H9 (cell line): ENCODE results near the gene TMEFF2. TPM values are rescaled to one million over a fixed set of nuclear protein-coding genes. Genes with fewer than 3 reads are reported as not detected.

Experiments
- DNase-seq: peaks from one replicate; pipeline ENCODE4 v3.0.0-alpha.2; 2017
- H2AFZ ChIP-seq: one replicate; pipeline ENCODE4 v1.6.1; 2013; ENCODE audit warnings: mild to moderate bottlenecking, low read length, control low read depth, moderate library complexity
- H2AK5ac ChIP-seq: 2 replicates; pipeline ENCODE4 v1.6.1; 2013; ENCODE audit warnings: low read length, control low read depth, mixed read lengths; ENCODE audit not compliant: insufficient read length
- H2BK120ac ChIP-seq: one replicate; pipeline ENCODE4 v1.6.1; 2013; ENCODE audit warnings: low read depth, mild to moderate bottlenecking, low read length, control low read depth, inconsistent platforms; ENCODE audit not compliant: poor library complexity, severe bottlenecking
- H2BK12ac ChIP-seq: 2 replicates; pipeline ENCODE4 v1.6.1; 2013; ENCODE audit warnings: low read length, control low read depth, mixed read lengths, low read depth; ENCODE audit not compliant: insufficient read length
- H2BK15ac ChIP-seq: 2 replicates; pipeline ENCODE4 v1.6.1; 2013; ENCODE audit warnings: low read depth, low read length, control low read depth
- H2BK20ac ChIP-seq: one replicate; pipeline ENCODE4 v1.6.1; 2013; ENCODE audit warnings: low read depth, mild to moderate bottlenecking, low read length, control low read depth, inconsistent platforms; ENCODE audit not compliant: poor library complexity, severe bottlenecking
- H2BK5ac ChIP-seq: 2 replicates; pipeline ENCODE4 v1.6.1; 2013; ENCODE audit warnings: low read length, control low read depth, mixed read lengths; ENCODE audit not compliant: insufficient read length
- H3K14ac ChIP-seq: 2 replicates; pipeline ENCODE4 v1.6.1; 2013; ENCODE audit warnings: low read length, control low read depth; ENCODE audit not compliant: insufficient read depth
- H3K18ac ChIP-seq: 2 replicates; pipeline ENCODE4 v1.6.1; 2013; ENCODE audit warnings: low read depth, mild to moderate bottlenecking, mixed read lengths, low read length, control low read depth; ENCODE audit not compliant: insufficient read length
- H3K23ac ChIP-seq: 2 replicates; pipeline ENCODE4 v1.6.1; 2013; ENCODE audit warnings: low read length, control low read depth, mixed read lengths, low read depth; ENCODE audit not compliant: insufficient read length
- H3K23me2 ChIP-seq: 2 replicates; pipeline ENCODE4 v1.6.1; 2013; ENCODE audit warnings: low read depth, mild to moderate bottlenecking, mixed read lengths, low read length, control low read depth; ENCODE audit not compliant: insufficient read length, poor library complexity, severe bottlenecking
- H3K27ac ChIP-seq: 2 replicates; pipeline ENCODE4 v1.5.1; 2013; ENCODE audit warnings: low read length, control low read depth, mixed read lengths, low read depth; ENCODE audit not compliant: insufficient read length
- H3K27me3 ChIP-seq: 2 replicates; pipeline ENCODE4 v1.6.1; 2013; ENCODE audit warnings: low read length, control low read depth, inconsistent platforms; ENCODE audit not compliant: insufficient read depth
- H3K4ac ChIP-seq: 2 replicates; pipeline ENCODE4 v1.6.1; 2013; ENCODE audit warnings: low read depth, mild to moderate bottlenecking, control low read depth, inconsistent platforms, low read length, moderate library complexity
- H3K4me1 ChIP-seq: 2 replicates; pipeline ENCODE4 v1.6.1; 2013; ENCODE audit warnings: low read length, control low read depth, inconsistent platforms; ENCODE audit not compliant: insufficient read depth
- H3K4me2 ChIP-seq: 2 replicates; pipeline ENCODE4 v1.6.1; 2013; ENCODE audit warnings: low read length, control low read depth, mixed read lengths; ENCODE audit not compliant: insufficient read length, insufficient read depth
- H3K56ac ChIP-seq: 2 replicates; pipeline ENCODE4 v1.6.1; 2013; ENCODE audit warnings: low read depth, mild to moderate bottlenecking, mixed read lengths, low read length, control low read depth; ENCODE audit not compliant: insufficient read length
- H3K79me1 ChIP-seq: 2 replicates; pipeline ENCODE4 v1.6.1; 2013; ENCODE audit warnings: low read depth, mild to moderate bottlenecking, moderate library complexity, low read length, control low read depth, inconsistent platforms; ENCODE audit not compliant: insufficient read depth, poor library complexity, severe bottlenecking
- H3K79me2 ChIP-seq: 2 replicates; pipeline ENCODE4 v1.6.1; 2013; ENCODE audit warnings: low read length, control low read depth, inconsistent platforms; ENCODE audit not compliant: insufficient read depth
- H3K9ac ChIP-seq: 2 replicates; pipeline ENCODE4 v1.6.1; 2013; ENCODE audit warnings: low read length, control low read depth, mixed read lengths; ENCODE audit not compliant: insufficient read length; ENCODE audit errors: extremely low read depth
- H3K9me3 ChIP-seq: one replicate; pipeline ENCODE4 v1.6.1; 2013; ENCODE audit warnings: low read depth, low read length, inconsistent platforms; ENCODE audit not compliant: control insufficient read depth
- H3T11ph ChIP-seq: one replicate; pipeline ENCODE4 v1.6.1; 2013; ENCODE audit warnings: mild to moderate bottlenecking, low read length, control low read depth, inconsistent platforms
- H4K20me1 ChIP-seq: one replicate; pipeline ENCODE4 v1.6.1; 2013; ENCODE audit not compliant: control insufficient read depth, insufficient read length, insufficient read depth
- H4K5ac ChIP-seq: 2 replicates; pipeline ENCODE4 v1.6.1; 2013; ENCODE audit warnings: low read depth, mild to moderate bottlenecking, mixed read lengths, low read length, control low read depth; ENCODE audit not compliant: insufficient read length
- H4K8ac ChIP-seq: replicated peaks from 2 replicates; pipeline ENCODE4 v1.6.1; 2013; ENCODE audit warnings: low read length, control low read depth, mixed read lengths, low read depth; ENCODE audit not compliant: insufficient read length
- H4K91ac ChIP-seq: 2 replicates; pipeline ENCODE4 v1.6.1; 2013; ENCODE audit warnings: low read depth, mild to moderate bottlenecking, moderate library complexity, mixed read lengths, low read length, control low read depth; ENCODE audit not compliant: insufficient read length
- H3K27ac Mint-ChIP-seq, 3 experiments: 2 replicates in 2 of 3; 3 replicates in 1 of 3; pipeline ENCODE4 v1.8.0; 2020 to 2021; ENCODE audit warnings: mixed read lengths in 3 of 3, mild to moderate bottlenecking in 1 of 3, moderate library complexity in 1 of 3
- H3K27me3 Mint-ChIP-seq: 2 replicates; pipeline ENCODE4 v1.8.0; 2021; ENCODE audit warnings: low read depth, mild to moderate bottlenecking, moderate library complexity, mixed read lengths
- H3K36me3 Mint-ChIP-seq, 3 experiments: 2 replicates in 2 of 3; 3 replicates in 1 of 3; pipeline ENCODE4 v1.8.0; 2020 to 2021; ENCODE audit warnings: low read depth in 3 of 3, mixed read lengths in 3 of 3; ENCODE audit not compliant: insufficient read depth in 1 of 3
- H3K4me1 Mint-ChIP-seq, 2 experiments: 2 replicates each; pipeline ENCODE4 v1.8.0; 2020; ENCODE audit warnings: mixed read lengths in 2 of 2
- H3K4me3 Mint-ChIP-seq, 2 experiments: 2 replicates in 1 of 2; 3 replicates in 1 of 2; pipeline ENCODE4 v1.8.0; 2020 to 2021; ENCODE audit warnings: mild to moderate bottlenecking in 2 of 2, mixed read lengths in 2 of 2, moderate library complexity in 1 of 2
- H3K9me3 Mint-ChIP-seq, 2 experiments: 2 replicates in 1 of 2; 3 replicates in 1 of 2; pipeline ENCODE4 v1.8.0; 2020; ENCODE audit warnings: mild to moderate bottlenecking in 2 of 2, mixed read lengths in 2 of 2, moderate library complexity in 1 of 2
- WGBS: extraction: QIAGEN DNeasy Blood & Tissue Kit; methylation state at CpG from one replicate; pipeline ENCODE4 v1.1.7; 2013; ENCODE audit warnings: missing lambda C conversion rate, low lambda C conversion rate, mixed read lengths; ENCODE audit not compliant: insufficient read length; ENCODE audit errors: extremely low coverage; 5-methylcytosine and 5-hydroxymethylcytosine counted together
- total RNA-seq: library from RNA; stranded (reverse); gene quantifications from 2 replicates; pipeline ENCODE4 v1.2.1, GENCODE V29; 2021
- TF ChIP-seq, protein P1 (sequence below): fragments of 200-600 bp; sonication (generic); conservative IDR thresholded peaks from 3 replicates; pipeline ENCODE4 v1.8.0; 2021; ENCODE audit warnings: antibody characterized with exemption, mild to moderate bottlenecking

Gene TMEFF2
- total RNA-seq, 1 experiment from 2014 or later: 0.39 TPM

DNA sequence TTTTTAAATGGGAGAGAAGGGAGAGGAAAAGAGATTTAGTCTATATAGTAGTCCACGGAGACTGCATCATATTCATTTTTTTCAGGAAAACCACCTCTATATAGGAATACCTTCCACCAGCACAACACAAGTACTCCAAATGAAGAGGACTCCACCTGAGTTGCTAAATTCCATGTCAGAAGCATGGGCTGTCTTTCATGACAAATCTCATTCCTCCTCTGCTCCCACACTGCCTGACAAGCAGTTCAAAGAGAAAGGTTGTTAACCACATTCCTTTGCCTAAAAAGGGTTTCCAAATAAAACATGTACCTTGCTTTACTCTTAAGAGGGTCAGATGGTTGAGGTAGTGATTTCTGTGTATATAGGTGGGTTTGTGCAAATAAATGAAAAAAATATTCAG lies 122.0 kb downstream of the TMEFF2 start:
- H3K4me2 ChIP-seq: no peak overlapping the region
- H4K5ac ChIP-seq: no peak overlapping the region
- no peak overlapping the region for H2BK20ac ChIP-seq
- Mint-ChIP-seq H3K27ac (no peak overlapping the region; a peak in 1 of 7 replicates), H3K27me3 (no peaks in the 10 kb centered on the region), H3K36me3 (no peaks in the 10 kb centered on the region), H3K4me1 (peaks cover 5 to 7% of the 10 kb centered on the region in 2 experiments; a peak in 3 of 4 replicates), H3K9me3 (no peaks in the 10 kb centered on the region), H3K4me3 (no peak overlapping the region)
- H3K14ac ChIP-seq: no peak overlapping the region
- no peak overlapping the region for H3K23ac ChIP-seq
- no peak for DNase-seq
- no peak overlapping the region for H2AFZ ChIP-seq
- H3K79me2 ChIP-seq: no peaks in the 10 kb centered on the region
- no peak overlapping the region for H3K4ac ChIP-seq
- H2BK120ac ChIP-seq: no peak overlapping the region
- no peak overlapping the region for H4K91ac ChIP-seq
- no peak overlapping the region for H3K9ac ChIP-seq
- no peaks in the 10 kb centered on the region for H3K27me3 ChIP-seq
- no CpG with 5 or more reads among the region's 1 CpG for WGBS
- TF ChIP-seq, protein P1, sequence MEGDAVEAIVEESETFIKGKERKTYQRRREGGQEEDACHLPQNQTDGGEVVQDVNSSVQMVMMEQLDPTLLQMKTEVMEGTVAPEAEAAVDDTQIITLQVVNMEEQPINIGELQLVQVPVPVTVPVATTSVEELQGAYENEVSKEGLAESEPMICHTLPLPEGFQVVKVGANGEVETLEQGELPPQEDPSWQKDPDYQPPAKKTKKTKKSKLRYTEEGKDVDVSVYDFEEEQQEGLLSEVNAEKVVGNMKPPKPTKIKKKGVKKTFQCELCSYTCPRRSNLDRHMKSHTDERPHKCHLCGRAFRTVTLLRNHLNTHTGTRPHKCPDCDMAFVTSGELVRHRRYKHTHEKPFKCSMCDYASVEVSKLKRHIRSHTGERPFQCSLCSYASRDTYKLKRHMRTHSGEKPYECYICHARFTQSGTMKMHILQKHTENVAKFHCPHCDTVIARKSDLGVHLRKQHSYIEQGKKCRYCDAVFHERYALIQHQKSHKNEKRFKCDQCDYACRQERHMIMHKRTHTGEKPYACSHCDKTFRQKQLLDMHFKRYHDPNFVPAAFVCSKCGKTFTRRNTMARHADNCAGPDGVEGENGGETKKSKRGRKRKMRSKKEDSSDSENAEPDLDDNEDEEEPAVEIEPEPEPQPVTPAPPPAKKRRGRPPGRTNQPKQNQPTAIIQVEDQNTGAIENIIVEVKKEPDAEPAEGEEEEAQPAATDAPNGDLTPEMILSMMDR: no peak
- H3K18ac ChIP-seq: no peak overlapping the region
- H3K23me2 ChIP-seq: no peaks in the 10 kb centered on the region
- no peaks in the 10 kb centered on the region for H3K79me1 ChIP-seq
- H2BK12ac ChIP-seq: no peak overlapping the region
- H3K9me3 ChIP-seq: no peaks in the 10 kb centered on the region
- no peak overlapping the region for H2AK5ac ChIP-seq
- no peak overlapping the region for H2BK5ac ChIP-seq
- no peak overlapping the region for H3K27ac ChIP-seq
- no peak overlapping the region for H2BK15ac ChIP-seq
- H3K4me1 ChIP-seq: no peaks in the 10 kb centered on the region; the same call in 1 of the 2 replicates
- H3T11ph ChIP-seq: no peak overlapping the region
- H3K56ac ChIP-seq: no peak overlapping the region
- no peaks in the 10 kb centered on the region for H4K20me1 ChIP-seq
- no peak overlapping the region for H4K8ac ChIP-seq
